Mesendoderm (in vitro differentiated cells): Measurements from ENCODE around the gene NPTN.
A peak's percentile ranks its signal among the peaks of the same experiment; 100 is the strongest.

Experiments
- DNase-seq: peaks from one replicate; pipeline ENCODE4 v3.0.0; 2013
- H2AK5ac ChIP-seq: 2 replicates; pipeline ENCODE4 v1.6.1; 2013; ENCODE audit warnings: low read length, inconsistent platforms
- H2BK120ac ChIP-seq: 2 replicates; pipeline ENCODE4 v1.6.1; 2013; ENCODE audit warnings: low read depth, mild to moderate bottlenecking, low read length, moderate library complexity, mixed read lengths
- H2BK15ac ChIP-seq: replicated peaks from 2 replicates; pipeline ENCODE4 v1.6.1; 2013; ENCODE audit warnings: low read depth, mild to moderate bottlenecking, moderate library complexity
- H2BK5ac ChIP-seq: 2 replicates; pipeline ENCODE4 v1.6.1; 2013; ENCODE audit warnings: low read length, inconsistent platforms
- H3K18ac ChIP-seq: 2 replicates; pipeline ENCODE4 v1.6.1; 2013; ENCODE audit warnings: mild to moderate bottlenecking, low read length, mixed read lengths
- H3K23ac ChIP-seq: one replicate; pipeline ENCODE4 v1.6.1; 2013; ENCODE audit warnings: low read length
- H3K27ac ChIP-seq: 2 replicates; pipeline ENCODE4 v1.5.1; 2013; ENCODE audit warnings: low read depth, mild to moderate bottlenecking, inconsistent platforms, low read length, moderate library complexity
- H3K27me3 ChIP-seq: 2 replicates; pipeline ENCODE4 v1.6.1; 2013; ENCODE audit warnings: low read length, control low read depth, mild to moderate bottlenecking, inconsistent platforms; ENCODE audit not compliant: insufficient read depth, poor library complexity
- H3K36me3 ChIP-seq: 2 replicates; pipeline ENCODE4 v1.6.1; 2013; ENCODE audit warnings: low read length, inconsistent platforms; ENCODE audit not compliant: control insufficient read depth, insufficient read depth
- H3K4ac ChIP-seq: one replicate; pipeline ENCODE4 v1.6.1; 2013; ENCODE audit warnings: low read depth, mild to moderate bottlenecking, low read length, moderate library complexity
- H3K4me1 ChIP-seq: 2 replicates; pipeline ENCODE4 v1.6.1; 2013; ENCODE audit warnings: low read depth, low read length, inconsistent platforms; ENCODE audit not compliant: control insufficient read depth
- H3K4me2 ChIP-seq: 2 replicates; pipeline ENCODE4 v1.6.1; 2013; ENCODE audit warnings: low read length
- H3K4me3 ChIP-seq: 2 replicates; pipeline ENCODE4 v1.5.1; 2013; ENCODE audit warnings: mild to moderate bottlenecking, low read length
- H3K56ac ChIP-seq: one replicate; pipeline ENCODE4 v1.6.1; 2013; ENCODE audit warnings: low read length
- H3K79me1 ChIP-seq: 2 replicates; pipeline ENCODE4 v1.6.1; 2013; ENCODE audit warnings: low read length, inconsistent platforms
- H3K79me2 ChIP-seq: 2 replicates; pipeline ENCODE4 v1.6.1; 2013; ENCODE audit warnings: mild to moderate bottlenecking, low read length; ENCODE audit not compliant: control insufficient read depth, insufficient read depth
- H3K9ac ChIP-seq: 2 replicates; pipeline ENCODE4 v1.6.1; 2013; ENCODE audit warnings: low read length, inconsistent platforms
- H4K5ac ChIP-seq: one replicate; pipeline ENCODE4 v1.6.1; 2013; ENCODE audit warnings: low read length
- H4K8ac ChIP-seq: one replicate; pipeline ENCODE4 v1.6.1; 2013; ENCODE audit warnings: low read depth, mild to moderate bottlenecking, control low read depth, low read length, moderate library complexity
- WGBS: extraction: QIAGEN DNeasy Blood & Tissue Kit; methylation state at CpG from one replicate; pipeline ENCODE4 v1.1.7; 2013; ENCODE audit warnings: low lambda C conversion rate, missing lambda C conversion rate; ENCODE audit not compliant: insufficient coverage; ENCODE audit errors: extremely low coverage; 5-methylcytosine and 5-hydroxymethylcytosine counted together

The NPTN gene

GRCh38 chr15:73602992-73603391, 30.2 kb downstream of the NPTN start:
- Histone ChIP-seq H3K23ac (no peak overlapping the region), H3K36me3 (no peaks in the 10 kb centered on the region), H3K9ac (no peak overlapping the region), H3K27me3 (no peaks in the 10 kb centered on the region), H2BK120ac (no peak overlapping the region), H3K56ac (no peak overlapping the region), H3K79me1 (peaks cover 26% of the 10 kb centered on the region), H3K4me2 (no peak overlapping the region), H3K18ac (no peak overlapping the region), H3K4ac (no peak overlapping the region), H4K8ac (no peak overlapping the region), H2AK5ac (no peak overlapping the region), H4K5ac (no peak overlapping the region), H2BK15ac (no peak overlapping the region), H3K4me3 (no peak overlapping the region), H3K79me2 (peaks cover 65% of the 10 kb centered on the region), H3K27ac (no peak overlapping the region), H2BK5ac (no peak overlapping the region), H3K4me1 (peaks cover 26% of the 10 kb centered on the region)
- no CpG with 5 or more reads among the region's 2 CpGs for WGBS
- DNase-seq: no peak

DNA sequence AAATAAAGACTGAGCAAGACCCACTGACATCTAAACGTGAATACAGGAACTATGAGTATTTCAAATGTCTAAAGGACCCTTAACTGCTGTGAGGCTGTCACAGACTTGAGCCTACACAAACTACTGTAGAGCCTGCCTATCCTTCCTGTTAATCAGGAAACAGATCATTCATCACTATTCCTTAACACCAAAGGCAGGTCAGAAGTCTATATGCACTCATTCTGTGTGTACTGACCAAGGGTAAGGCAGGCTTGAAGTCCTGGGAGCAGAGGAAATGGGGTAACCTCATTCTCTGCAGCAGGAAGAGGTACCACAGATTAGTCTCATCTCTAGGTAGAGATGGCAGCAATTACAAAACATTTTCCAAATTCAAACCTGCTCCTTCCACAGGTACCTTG, 30.7 kb downstream of the NPTN start:
- no peak overlapping the region for H2BK15ac ChIP-seq

DNA sequence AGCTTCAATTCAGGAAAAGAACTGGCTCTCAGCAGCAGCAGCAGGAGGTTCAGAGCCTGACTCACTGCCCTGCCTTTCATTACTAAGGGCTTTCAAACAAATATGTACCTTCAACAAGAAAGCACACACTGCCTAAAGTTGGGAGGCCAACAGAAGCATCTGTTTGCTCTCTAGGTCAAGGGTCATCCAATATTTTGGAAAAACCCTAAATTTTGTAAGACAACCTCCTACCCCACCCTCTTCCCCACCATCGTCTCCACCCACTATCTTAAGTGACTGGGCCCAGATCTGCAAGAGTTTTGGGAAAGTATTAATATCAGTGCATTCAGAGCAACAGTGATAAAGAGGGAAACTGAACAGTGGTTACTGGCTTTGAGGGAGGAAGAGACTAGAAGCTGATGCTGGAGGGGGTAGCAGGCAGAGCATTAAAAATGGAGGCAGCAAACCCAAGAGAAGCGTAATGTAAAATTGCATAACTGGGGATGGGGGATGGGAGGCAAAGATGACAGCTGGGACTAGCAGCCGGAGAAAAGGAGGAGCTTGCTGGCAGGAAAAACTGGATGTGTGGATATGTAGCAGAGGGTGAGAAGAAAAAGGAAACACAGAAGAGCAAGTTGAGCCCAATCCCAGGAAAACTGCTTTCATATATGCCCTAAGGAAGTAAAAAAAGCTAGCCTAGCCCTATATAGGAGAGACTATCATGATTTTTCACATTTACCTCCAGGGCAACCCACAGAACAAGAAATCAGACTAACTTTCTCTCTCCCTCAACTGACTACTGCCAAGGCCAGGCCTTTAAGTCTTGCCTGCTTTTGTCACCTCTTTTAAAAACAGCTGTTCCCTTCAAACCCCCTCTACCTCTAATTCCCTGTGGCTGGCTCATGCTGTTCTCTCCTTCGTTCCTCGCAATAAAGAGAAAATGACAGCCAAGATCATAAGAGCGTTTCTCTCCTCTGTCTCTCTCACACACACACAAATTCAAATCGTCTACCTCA, 31.4 kb downstream of the NPTN start:
- DNase-seq: peak; percentile 52

More for the DNA sequence above, 30.7 kb downstream of the NPTN start:
- Histone ChIP-seq H4K8ac (no peak overlapping the region), H3K79me2 (peaks cover 67% of the 10 kb centered on the region), H2AK5ac (no peak overlapping the region), H3K4me2 (no peak overlapping the region), H3K23ac (no peak overlapping the region), H3K4ac (no peak overlapping the region), H2BK5ac (no peak overlapping the region), H3K18ac (no peak overlapping the region), H3K4me1 (peaks cover 28% of the 10 kb centered on the region), H3K9ac (peak overlapping the region; percentile 27), H3K56ac (no peak overlapping the region), H2BK120ac (no peak overlapping the region), H3K27ac (peak overlapping the region; percentile 35), H4K5ac (no peak overlapping the region), H3K79me1 (peaks cover 26% of the 10 kb centered on the region), H3K36me3 (no peaks in the 10 kb centered on the region), H3K27me3 (no peaks in the 10 kb centered on the region), H3K4me3 (no peak overlapping the region)
- WGBS: no CpG with 5 or more reads among the region's 1 CpG
- no peak for DNase-seq

DNA sequence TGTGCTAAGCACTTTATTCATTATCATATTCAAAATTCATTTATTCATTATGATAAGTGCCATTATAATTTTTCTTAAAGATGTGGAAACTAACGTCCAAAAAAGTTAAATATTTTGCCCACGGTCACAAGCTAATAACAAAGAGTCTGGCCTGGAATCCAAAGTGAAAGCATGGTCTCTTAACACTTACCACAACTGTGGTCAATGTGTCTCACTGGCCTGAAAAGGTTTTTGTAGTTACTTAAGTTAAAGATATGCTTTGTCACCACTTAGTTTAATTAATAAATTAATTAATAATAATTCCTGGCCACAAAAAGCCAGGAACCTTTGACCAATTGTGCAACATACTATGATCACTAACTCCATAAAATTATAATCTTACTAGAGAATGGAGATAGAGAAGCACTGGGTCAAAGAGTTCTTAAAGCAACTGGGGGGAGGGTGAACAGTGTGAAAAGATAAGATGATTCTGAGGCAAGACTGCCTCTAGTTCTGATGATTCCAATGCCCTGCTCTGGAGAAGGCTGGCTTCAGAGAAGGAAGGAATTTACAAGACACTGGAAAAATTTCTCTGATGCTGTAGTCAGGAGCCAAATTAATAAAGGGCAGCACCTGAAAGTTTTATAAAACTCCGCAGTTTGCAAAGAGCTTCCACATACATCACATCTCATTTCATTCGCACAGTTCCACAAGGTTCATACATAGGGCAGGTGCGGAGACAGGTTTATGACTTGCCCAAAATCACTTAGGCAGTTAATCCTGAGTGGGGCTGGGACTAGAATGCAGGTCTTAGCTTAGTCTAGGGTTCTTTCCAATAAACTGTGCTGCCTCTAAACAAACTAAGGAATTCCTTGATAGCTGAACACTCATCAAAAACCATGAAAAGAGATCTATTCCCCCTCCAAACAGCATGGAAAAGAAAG, 32.5 kb downstream of the NPTN start:
- no peak overlapping the region for H3K4ac ChIP-seq
- H4K8ac ChIP-seq: no peak overlapping the region
- no peak overlapping the region for H4K5ac ChIP-seq
- H3K4me1 ChIP-seq: peaks cover 22% of the 10 kb centered on the region
- H2BK120ac ChIP-seq: no peak overlapping the region
- no peak overlapping the region for H3K27ac ChIP-seq
- DNase-seq: no peak
- peaks cover 26% of the 10 kb centered on the region for H3K79me1 ChIP-seq
- H3K36me3 ChIP-seq: no peaks in the 10 kb centered on the region
- no peak overlapping the region for H3K56ac ChIP-seq
- no CpG with 5 or more reads among the region's 5 CpGs for WGBS
- H3K4me3 ChIP-seq: no peak overlapping the region
- H3K18ac ChIP-seq: peak overlapping the region; percentile 45
- H2BK5ac ChIP-seq: no peak overlapping the region
- H2BK15ac ChIP-seq: no peak overlapping the region
- no peaks in the 10 kb centered on the region for H3K27me3 ChIP-seq
- H3K23ac ChIP-seq: no peak overlapping the region
- H2AK5ac ChIP-seq: no peak overlapping the region
- H3K4me2 ChIP-seq: no peak overlapping the region
- peaks cover 70% of the 10 kb centered on the region for H3K79me2 ChIP-seq
- H3K9ac ChIP-seq: no peak overlapping the region

More for the DNA sequence above, 31.4 kb downstream of the NPTN start:
- no peak overlapping the region for H2BK15ac ChIP-seq
- WGBS: no CpG with 5 or more reads among the region's 7 CpGs
- H4K5ac ChIP-seq: no peak overlapping the region
- no peak overlapping the region for H2BK5ac ChIP-seq
- no peak overlapping the region for H2BK120ac ChIP-seq
- no peak overlapping the region for H2AK5ac ChIP-seq
- H3K79me1 ChIP-seq: peaks cover 24% of the 10 kb centered on the region
- H3K23ac ChIP-seq: no peak overlapping the region
- H3K79me2 ChIP-seq: peaks cover 69% of the 10 kb centered on the region
- no peaks in the 10 kb centered on the region for H3K36me3 ChIP-seq
- no peak overlapping the region for H4K8ac ChIP-seq
- H3K4me3 ChIP-seq: no peak overlapping the region
- H3K4ac ChIP-seq: no peak overlapping the region
- peak overlapping the region; percentile 20 for H3K56ac ChIP-seq
- no peaks in the 10 kb centered on the region for H3K27me3 ChIP-seq
- H3K4me1 ChIP-seq: peaks cover 25% of the 10 kb centered on the region
- H3K4me2 ChIP-seq: no peak overlapping the region
- H3K18ac ChIP-seq: peak overlapping the region; percentile 40
- peak overlapping the region; percentile 27 for H3K9ac ChIP-seq
- peak overlapping the region; percentile 45 for H3K27ac ChIP-seq

DNA sequence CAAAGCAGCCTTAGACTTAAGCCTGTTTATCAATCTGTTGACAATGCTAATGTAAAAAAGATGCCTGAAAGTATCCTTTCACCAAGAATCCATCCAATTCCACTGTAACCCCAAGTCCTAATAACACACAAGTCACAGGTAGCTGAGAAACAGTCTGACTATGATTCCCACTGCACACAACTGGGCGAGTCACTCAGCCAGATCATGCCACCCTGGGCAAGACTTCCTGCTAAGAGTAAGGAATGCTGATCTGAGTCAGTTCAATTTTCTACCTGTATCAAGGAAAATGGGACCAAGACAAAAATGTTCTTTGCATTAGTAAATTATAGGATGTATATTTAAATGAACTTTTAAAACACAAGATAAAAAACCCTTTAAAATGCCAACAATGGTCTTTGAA, 33.3 kb downstream of the NPTN start:
- Histone ChIP-seq H4K5ac (no peak overlapping the region), H3K18ac (no peak overlapping the region), H4K8ac (no peak overlapping the region), H2BK5ac (no peak overlapping the region), H2BK120ac (no peak overlapping the region), H3K4me1 (peaks cover 22% of the 10 kb centered on the region), H3K4ac (no peak overlapping the region), H3K23ac (no peak overlapping the region), H3K4me3 (no peak overlapping the region), H3K56ac (no peak overlapping the region), H3K36me3 (no peaks in the 10 kb centered on the region), H3K79me1 (peaks cover 25% of the 10 kb centered on the region), H3K79me2 (peaks cover 66% of the 10 kb centered on the region), H2BK15ac (no peak overlapping the region), H3K27me3 (no peaks in the 10 kb centered on the region), H2AK5ac (no peak overlapping the region), H3K4me2 (no peak overlapping the region), H3K27ac (no peak overlapping the region), H3K9ac (no peak overlapping the region)
- DNase-seq: no peak
- WGBS: no CpG with 5 or more reads among the region's 1 CpG
